ENCODE data around the gene CHD5.

Gene CHD5

DNA sequence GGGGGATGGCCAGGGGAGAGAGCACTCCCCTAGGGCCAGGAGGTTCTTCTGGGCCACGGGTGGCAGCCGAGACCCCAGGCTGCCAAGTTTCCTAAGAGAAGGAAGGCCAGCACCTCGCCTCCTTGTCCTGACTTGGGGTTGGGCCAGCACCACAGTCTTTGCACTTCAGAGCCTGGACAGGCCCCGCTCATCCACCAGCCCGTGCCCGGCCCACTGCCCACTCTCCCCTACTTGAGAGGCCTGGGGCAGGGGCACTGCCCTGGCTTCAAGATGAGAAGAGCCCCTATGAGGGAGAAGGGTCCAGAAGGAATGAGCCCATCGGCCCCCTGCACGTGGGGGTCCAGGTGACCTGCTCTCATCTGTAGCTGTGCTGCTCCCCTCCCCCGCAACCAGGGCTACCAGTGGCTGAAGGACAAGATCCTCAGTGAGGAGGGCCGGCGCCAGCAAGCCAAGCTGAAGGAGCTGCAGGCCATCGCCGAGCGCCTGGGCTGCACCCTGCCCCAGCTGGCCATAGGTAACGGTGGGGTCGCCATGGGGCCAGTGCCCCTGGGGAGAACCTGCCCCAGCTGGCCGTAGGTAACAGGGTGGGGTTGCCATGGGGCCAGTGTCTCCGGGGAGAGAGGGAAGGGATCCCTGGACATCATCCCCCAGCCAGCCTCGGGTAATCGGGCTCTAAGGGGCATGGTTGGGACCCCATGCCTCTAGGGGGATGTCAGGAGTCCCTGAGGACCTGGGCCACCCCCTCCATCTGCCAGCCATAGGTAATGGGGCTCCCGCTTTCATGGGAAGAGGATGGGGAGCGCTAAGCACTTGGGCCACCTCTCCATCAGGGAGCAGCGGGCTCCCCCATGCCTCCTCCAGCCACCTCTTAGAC is 83.6 kb downstream of the CHD5 start:
- FAIRE-seq: no peak

DNA sequence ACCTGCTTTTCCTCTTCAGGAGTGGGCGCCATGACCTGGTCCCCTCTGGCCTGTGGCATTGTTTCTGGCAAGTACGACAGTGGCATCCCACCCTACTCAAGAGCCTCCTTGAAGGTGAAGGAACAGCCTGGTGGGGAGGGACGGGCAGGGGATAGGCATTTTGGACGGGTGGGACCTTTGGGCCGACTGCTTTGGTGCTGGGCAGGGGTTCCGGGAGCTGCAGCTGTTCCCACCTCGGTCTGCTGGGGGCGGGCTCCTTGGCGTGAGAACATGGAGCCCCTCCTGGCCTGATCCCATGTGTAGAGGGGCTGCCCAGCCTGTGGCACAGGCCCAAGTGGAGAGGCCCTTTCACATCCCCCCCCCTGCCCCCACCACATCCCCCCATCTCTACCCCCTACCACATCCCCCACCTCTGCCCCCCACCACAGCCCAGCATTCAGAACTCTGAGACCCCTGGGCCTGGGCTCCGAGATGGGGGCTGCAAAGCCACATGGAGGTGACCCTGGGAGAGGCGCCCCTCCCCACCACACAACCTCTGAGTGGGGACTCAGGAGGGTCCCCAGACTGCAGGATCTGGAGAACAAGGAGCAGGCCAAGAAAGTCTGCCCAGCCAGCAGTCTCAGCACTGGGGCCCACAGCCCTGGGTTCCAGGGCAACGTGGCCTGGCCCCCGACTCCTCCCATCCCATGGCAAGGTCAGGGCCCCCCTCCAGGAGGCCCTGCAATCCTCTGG is 84.4 kb downstream of the CHD5 start:
- FAIRE-seq: no peak

DNA sequence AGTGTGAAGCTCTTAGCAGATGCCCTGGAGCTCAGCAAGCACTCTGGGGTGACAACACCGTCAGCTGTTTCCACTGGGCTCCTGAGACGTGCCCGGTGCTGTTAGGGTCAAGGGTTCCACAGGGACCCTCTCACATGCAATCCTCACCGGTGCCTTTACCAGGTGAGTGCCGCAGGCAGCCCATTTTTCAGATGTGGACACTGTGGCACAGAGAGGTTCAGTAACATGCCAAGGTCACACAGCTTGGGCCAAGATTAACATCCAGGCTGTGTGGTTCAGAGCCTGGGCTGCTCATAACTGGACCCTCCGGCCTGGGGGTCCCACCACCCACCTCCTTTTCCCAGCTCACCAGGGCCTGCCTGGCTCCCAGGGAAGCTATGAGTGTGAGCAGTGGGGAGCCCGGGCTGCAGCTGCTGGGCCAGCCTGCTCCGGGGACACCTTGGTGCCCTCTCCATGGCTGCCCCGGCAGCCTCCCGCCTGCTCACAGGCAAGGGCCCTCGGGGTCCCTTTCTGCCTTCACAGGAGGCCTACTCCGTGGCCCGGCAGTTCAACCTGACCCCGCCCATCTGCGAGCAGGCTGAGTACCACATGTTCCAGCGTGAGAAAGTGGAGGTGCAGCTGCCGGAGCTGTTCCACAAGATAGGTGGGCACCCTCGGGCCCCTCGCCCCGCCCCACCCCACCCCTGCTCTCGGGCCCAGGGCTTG is 85.2 kb downstream of the CHD5 start:
- FAIRE-seq: no peak

DNA sequence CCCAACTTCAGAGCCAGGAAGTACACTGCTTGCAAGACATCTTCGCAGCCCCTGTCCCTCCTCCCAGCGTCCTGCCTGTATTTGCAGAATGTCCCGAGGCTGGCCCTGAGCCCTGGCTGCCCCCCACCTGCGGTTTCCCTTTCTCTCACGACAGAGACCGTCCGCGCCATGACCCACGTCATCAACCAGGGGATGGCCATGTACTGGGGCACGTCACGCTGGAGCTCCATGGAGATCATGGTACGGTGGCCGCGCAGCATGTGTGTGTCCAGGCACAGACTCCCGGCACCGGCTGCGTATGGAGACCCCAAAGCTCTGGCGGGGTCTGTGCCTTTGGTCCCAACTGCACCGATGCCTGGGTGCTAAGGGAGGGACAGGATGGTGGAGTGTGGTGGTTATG is 85.9 kb downstream of the CHD5 start:
- no peak for FAIRE-seq

DNA sequence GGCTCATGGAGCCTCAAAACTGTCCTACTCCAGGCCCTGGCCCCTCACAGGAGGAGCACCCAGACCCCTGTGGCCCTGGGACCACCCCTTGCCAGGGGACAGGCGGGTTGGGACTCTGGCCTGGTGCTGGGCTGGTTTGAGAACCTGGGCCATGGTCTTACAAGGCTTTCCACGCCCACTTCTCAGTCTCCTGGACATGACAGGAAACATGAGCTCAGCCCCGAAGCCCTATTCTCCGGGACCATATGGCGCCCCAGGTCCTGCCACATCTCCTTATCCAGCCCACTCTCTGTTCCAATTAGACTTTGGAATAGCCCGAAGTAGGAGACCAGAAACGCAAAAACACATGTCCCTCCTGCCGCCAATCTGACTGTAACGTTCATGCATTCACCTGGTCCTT is 86.5 kb downstream of the CHD5 start:
- no peak for FAIRE-seq

DNA sequence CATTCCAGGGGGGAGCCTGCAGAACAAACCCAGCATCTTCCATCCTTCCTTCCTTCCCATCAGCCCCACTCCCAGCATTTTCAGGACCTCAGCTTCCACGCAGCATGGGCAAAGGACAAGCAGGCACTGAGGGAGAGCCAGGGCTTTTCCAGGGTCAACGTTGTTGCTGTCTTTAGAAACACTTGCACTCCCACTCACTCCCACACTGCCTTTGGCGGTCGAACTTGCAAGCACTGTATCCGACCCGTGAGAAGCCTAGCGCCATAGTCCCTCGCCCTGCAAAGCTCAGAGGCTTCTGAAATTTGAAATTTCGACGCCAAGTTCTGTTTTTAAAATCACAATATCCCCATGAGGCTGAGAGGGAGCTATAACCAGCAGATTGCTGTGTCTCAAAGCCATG is 87.0 kb downstream of the CHD5 start:
- FAIRE-seq: no peak

DNA sequence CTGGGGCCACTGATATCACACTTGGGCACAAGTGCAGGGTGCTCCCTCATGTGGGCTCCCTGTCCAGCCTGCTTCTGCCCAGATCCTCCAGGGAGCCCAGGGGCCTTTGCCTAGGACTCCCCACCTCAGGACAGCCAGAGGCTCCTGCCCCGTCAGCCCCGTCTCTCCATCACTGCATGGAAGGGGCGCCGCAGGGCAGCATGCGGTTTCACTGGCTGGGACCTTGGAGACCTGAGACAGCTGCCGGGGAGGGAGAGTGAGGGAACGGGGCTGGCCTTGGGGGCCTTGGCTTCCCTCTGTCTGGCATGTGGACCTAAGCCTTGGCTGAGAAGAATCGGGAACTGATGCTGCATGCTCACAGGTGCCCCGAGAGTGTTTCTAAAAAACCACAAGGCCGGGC is 87.9 kb downstream of the CHD5 start:
- no peak for FAIRE-seq

DNA sequence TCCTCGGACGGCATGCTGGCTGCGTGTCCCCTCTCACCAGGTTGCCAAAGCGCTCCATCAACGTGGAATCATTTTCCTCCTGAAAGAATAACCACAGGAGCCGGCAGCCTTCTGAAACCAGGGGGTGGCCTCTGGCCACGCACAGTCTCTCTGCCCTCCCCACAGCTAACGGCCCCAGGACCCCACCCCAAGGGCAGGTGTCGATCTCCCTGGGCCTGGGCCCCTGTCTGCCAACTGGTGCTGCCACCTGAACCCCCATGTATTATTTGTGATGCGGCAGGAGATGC is 88.4 kb downstream of the CHD5 start:
- FAIRE-seq: no peak

DNA sequence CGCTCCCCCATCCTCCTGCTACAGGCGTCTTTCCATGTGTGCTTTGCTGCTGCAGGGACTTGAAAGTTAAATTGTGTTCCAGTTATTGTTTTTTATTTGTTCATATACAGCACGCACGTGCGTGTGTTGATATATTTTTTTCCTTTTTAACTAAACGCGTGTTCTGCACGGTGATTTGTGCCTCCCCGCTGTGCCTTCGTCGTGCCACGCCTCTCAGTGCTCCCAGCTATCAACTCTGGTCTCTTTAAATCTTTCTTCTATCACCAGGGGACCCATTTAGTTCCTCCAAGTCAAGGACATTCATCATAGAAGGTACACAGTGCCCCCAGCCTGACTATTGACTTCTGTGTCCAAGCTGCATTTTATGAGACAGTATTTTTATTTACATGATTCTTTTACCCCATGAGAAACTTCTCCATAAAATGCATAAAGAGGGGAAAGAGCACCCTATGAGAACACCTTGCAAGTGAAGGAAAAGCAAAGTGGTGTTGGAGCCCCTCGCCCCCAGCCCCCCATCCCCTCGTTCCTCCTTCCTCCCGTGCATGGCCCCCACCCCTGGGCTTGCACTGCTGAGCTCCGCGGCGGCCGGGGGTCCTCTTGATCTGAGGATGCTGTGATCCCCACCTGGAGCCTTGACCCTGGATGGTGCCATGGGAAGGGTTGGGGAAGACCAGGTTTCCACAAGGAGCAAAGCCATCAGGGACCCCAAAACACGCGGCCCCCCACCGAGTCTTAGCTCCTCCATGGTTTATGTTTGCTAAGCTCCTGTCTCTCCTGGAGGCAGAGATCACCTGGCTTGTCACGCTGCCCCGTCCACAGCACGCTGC is 88.9 kb downstream of the CHD5 start:
- no peak for FAIRE-seq

DNA sequence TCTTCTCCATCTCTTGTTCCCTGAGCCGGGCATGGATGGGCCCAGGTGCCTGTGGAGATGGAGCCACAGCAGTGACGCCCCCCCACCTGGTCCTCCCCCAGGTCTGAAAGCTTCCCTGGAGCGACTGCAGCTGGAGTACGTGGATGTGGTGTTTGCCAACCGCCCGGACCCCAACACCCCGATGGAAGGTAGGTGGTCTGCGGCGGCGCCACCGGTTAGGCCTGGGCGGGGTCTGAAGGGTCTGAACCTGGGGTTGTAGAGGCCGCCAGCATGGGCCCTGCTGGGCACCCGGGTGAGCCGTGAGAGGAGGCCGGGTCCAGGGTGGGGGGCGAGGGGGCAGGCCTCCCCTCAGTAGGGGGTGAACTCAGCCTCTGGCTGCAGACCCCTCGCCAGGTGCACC is 89.8 kb downstream of the CHD5 start:
- no peak for FAIRE-seq

DNA sequence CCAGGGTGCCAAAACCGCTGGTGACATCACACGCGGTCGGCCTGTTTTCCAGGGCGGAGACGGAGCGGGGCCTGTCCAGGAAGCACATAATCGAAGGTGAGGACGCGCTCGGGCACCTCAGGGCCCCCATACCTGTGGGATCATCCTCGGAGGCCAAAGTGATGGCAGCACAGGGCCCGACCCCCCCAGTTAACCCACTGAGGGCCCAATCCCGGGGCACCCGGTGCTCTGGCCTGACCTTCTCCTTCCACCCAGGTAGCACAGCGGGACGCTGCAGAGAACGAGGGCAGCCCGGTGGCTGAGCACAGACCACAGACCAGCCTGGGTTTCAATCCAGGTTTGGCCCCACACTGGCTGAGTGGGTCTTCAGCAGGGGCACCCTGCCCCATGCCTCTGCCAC is 91.2 kb downstream of the CHD5 start:
- FAIRE-seq: no peak

DNA sequence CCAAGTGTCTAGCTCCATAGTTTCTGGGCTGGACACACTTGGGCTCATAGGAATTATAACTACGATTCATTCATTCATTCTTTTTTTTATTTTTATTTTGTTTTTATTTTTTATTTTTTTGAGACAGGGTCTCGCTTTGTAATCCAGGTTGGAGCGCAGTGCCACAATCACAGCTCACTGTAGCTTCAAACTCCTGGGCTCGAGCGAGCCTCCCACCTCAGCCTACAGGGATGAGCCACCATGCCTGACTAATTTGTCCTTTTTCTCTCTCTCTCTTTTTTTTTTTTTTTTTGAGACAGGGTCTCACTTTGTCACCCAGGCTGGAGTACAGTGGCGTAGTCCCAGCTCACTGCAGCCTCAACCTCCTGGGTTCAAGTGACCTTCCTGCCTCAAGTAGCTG is 92.2 kb downstream of the CHD5 start:
- FAIRE-seq: no peak

DNA sequence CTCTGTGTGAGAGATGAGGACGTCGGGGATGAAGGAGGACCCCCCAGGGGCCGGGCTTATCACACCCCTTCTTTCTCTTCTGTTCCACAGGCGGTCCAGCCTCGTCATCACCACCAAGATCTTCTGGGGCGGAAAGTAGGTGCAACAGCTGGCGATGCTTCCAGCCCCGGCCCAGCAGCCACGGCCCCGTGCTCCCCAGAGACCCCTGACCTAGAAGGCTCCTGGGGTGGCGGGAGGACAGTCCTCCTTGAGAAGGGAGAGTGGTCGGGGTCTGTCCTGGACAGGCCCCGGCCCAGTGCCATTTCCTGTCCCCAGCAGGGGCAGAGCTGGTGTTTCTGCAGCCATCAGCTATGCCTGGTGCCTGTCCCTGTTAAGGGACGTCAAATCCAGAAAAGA is 92.7 kb downstream of the CHD5 start:
- FAIRE-seq: no peak

DNA sequence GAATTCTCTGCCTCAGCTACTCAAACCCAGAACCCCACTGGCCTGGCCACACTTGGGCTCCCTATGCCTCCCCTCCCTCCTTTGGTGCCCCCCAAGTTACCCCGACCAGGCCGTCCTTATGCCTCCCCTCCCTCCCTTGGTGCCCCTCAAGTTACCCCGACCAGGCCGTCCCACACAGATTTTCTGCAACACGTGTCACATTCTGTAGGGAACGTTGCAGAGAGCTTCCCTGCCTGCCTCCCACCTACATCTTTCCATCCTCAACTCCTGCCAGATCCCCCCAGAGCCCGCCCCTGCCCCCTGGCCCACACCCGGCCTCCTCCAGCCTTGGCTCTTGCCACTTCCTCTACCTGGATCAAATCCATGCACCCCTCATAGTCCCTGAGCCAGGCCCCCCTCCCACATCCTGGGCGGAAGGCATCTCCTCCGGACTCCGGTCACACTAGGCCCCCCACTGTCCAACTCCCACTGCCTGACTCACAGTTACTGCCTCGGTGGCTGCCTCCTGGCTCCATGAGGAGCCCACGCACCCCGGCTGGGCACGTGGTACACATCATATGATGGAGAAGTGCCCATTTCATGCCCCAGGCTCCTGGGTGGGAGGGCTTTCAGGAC is 93.3 kb downstream of the CHD5 start:
- no peak for FAIRE-seq

DNA sequence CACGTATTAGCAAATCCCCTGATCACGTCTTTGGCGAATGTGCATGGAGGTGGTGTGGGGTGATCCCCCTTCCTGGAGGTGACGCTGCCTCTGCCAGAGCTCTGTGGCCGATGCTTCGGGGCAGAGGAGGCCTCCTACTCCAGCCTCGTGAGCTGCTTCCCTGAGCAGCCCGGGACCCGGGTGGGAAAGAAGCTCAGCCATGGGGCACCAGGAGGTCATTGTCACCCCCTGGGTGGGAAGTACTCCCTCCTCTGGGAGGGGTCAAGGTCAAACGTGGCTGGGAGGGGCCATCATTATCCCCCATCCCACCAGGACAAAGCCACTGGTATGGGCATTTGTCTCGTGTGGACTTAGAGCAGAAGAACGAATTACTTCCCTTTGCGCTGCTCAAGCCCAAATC is 93.8 kb downstream of the CHD5 start:
- no peak for FAIRE-seq

DNA sequence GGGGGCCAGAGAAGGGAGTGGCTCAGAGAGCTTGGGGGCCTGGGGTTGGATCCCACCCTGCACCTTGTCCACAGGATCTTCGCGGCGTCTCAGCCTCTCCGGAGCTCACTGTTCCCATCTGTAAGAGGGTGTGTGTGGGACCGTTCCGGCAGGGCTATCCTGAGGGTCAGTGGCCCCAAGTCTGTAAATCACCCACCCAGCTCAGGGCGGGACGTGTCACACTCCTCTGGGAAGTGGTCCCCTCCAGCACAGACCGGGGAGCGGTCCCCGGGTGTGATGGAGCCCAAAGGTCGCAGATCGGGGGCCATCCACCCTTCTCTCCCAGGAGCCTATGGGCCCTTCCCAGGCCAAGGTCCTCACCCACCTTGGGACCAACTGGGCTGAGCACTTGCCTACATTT is 94.5 kb downstream of the CHD5 start:
- FAIRE-seq: no peak

DNA sequence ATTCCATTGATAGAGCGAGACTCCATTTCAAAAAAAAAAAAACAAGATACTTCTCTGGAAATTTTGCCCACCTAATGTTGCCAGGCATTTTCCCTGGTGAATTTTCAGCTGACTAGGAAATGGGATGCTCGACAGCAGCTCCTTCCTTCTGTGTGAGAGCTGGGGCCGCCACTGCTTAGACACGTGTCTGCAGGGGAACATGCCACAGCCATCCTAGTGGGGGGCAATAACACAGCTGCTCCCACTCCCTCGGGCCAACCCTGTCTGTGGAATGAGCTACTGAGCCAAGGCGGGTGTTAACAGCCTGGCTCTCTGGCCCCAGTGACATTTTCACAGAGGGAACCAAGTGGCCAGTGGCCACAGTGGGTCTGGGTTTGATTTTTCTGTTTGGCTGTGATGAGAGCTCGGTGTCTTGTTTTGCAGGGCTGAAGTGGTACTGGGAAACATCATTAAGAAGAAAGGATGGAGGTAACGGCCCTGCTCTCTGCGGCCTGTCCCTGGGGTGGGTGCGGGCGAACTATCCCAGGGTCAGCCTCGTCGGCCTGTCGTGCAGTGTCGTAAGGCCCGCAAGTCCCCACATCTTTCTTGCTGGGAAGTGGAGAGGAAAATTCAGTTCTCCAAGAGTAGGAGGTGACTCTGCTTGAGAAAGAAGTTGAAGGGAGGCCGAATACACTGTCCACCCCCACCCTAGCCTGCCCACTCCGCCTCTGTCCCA is 95.2 kb downstream of the CHD5 start:
- no peak for FAIRE-seq

DNA sequence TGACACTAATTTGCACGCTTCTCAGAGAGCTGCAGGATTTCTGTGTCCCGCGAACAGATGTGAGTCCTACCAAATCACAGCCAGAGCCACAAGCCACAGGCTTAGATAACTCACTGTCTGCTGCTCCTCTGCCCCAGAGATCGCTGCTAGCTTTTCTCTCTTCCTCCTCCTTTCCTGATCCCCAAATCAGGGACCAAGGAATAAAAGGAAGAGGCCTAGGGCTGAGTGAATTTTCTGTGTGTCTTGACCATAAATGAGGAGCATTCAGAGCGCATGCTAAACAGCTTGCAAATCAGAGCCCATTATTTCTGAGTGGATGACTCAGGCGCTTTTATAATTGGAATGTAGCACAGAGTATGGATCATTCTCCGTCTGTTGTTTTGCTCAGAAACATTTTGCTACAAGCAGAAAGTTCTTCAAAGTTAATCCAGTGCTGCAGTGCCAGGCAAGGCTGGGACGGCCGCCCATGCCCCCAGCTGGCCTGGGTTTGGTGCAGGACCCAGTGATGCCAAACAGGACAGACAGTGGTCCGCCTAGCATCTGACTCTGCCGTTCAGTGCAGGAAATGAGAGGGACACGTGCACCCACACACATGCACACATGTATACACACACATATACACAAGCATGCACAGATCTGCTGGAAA is 96.2 kb downstream of the CHD5 start:
- FAIRE-seq: no peak

DNA sequence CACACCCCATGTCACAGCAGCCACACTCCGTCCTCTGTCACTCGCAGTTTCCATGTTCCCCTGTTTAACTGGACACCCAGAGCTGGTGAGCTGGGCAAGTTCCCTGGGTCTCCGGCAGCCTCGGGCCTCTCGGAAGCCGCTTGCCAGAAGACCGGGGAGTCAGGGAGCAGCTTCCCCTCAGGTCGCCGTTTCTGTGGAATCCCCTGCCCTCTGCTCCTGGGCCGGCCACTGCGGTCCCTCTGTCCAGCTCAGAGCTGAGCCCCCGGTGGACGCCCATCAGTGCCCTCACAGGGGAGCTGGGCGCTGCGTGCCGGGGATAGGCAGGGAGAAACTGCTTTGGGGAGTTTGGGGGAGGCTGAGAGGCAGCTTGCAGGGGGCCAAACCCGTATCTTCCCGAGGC is 96.7 kb downstream of the CHD5 start:
- no peak for FAIRE-seq

DNA sequence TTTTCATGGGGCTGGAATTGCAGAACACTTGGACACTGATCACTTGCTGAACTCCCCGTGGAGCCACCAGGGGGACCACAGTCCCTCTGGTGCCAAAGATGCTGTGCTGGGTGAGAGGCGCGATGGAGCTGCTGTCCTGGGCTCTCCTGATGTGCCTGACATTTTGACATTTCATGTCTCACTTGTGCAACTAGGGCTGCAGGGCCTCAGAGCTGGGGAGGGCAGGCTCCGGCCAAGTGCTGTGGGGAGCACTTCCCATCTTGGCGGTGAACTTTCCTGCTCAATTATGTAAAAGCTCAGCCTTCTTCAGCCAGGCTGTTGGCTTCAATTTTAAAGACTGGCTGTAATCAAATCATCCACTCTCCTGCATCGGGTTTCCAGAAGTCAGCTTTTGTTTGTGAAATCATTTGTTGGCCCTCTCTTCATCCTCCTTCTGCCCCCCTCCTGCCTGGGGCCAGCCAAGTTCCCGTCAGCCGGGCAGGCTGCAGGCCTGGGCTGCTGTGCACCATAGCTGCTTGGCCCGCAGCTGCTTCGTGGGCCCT is 97.6 kb downstream of the CHD5 start:
- no peak for FAIRE-seq

DNA sequence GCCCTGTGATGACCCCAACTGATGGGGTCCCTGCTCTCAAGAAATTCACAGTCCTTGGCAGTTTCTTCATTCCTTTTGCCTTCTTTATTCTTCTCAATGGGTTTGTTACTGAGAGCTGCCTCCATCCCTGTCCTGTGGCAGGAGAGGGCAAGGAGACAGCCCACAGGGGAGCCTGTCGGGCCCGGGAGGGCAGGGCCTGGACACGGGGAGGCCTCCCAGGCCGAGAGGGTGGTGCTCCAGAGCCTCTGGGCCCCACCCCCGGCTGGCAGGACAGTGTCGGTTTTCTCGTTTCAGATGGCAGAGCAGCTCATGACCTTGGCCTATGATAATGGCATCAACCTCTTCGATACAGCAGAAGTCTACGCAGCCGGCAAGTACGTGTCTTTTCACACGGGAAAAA is 98.2 kb downstream of the CHD5 start:
- no peak for FAIRE-seq
